MM.1S (cell line): ENCODE data around the gene RHOH.

ENCODE experiments used
- DNase-seq: peaks from one replicate; pipeline ENCODE4 v3.0.0-alpha.2; 2015
- H2AFZ ChIP-seq: fragments of 300-600 bp; sonication (generic); 2 replicates; pipeline ENCODE4 v1.6.0; 2016; ENCODE audit warnings: antibody characterized with exemption, low read length
- H3F3A ChIP-seq: fragments of 300-600 bp; sonication (generic); 2 replicates; pipeline ENCODE4 v1.6.1; 2016; ENCODE audit warnings: mild to moderate bottlenecking, antibody characterized with exemption, low read length, moderate library complexity, mixed read lengths; ENCODE audit not compliant: insufficient read depth
- H3K27ac ChIP-seq: fragments of 300-600 bp; sonication (generic); 2 replicates; pipeline ENCODE4 v1.5.1; 2016; ENCODE audit warnings: mild to moderate bottlenecking, low read length
- H3K27me3 ChIP-seq: fragments of 300-600 bp; sonication (generic); replicated peaks from 2 replicates; pipeline ENCODE4 v1.6.0; 2016; ENCODE audit warnings: low read length; ENCODE audit not compliant: insufficient read depth
- H3K36me3 ChIP-seq: fragments of 300-600 bp; sonication (generic); replicated peaks from 2 replicates; pipeline ENCODE4 v1.6.1; 2016; ENCODE audit warnings: mild to moderate bottlenecking, low read length, mixed read lengths; ENCODE audit not compliant: insufficient read depth
- H3K4me1 ChIP-seq: fragments of 300-600 bp; sonication (generic); 2 replicates; pipeline ENCODE4 v1.6.1; 2016; ENCODE audit warnings: low read length, mixed read lengths
- H3K4me2 ChIP-seq: fragments of 300-600 bp; sonication (generic); 2 replicates; pipeline ENCODE4 v1.6.0; 2016; ENCODE audit warnings: low read depth, low read length
- H3K4me3 ChIP-seq: fragments of 300-600 bp; sonication (generic); 2 replicates; pipeline ENCODE4 v1.5.1; 2016; ENCODE audit warnings: low read length, mixed read lengths
- H3K79me2 ChIP-seq: fragments of 300-600 bp; sonication (generic); 2 replicates; pipeline ENCODE4 v1.6.1; 2016; ENCODE audit warnings: mixed run types, low read length, mixed read lengths
- H3K9ac ChIP-seq: fragments of 300-600 bp; sonication (generic); 2 replicates; pipeline ENCODE4 v1.6.1; 2016; ENCODE audit warnings: low read length, mixed read lengths
- H3K9me2 ChIP-seq: fragments of 300-600 bp; sonication (generic); replicated peaks from 2 replicates; pipeline ENCODE4 v1.6.1; 2016; ENCODE audit warnings: mild to moderate bottlenecking, low read length, mixed read lengths; ENCODE audit not compliant: insufficient read depth
- H3K9me3 ChIP-seq: fragments of 300-600 bp; sonication (generic); replicated peaks from 2 replicates; pipeline ENCODE4 v1.6.1; 2016; ENCODE audit warnings: mild to moderate bottlenecking, low read length, mixed read lengths; ENCODE audit not compliant: insufficient read depth
- H4K20me1 ChIP-seq: fragments of 300-600 bp; sonication (generic); 2 replicates; pipeline ENCODE4 v1.6.1; 2016; ENCODE audit warnings: mild to moderate bottlenecking, low read length, moderate library complexity, mixed read lengths; ENCODE audit not compliant: insufficient read depth
- CTCF ChIP-seq: fragments of 300-600 bp; sonication (generic); IDR thresholded peaks from 2 replicates; pipeline ENCODE4 v1.5.1; 2016; ENCODE audit warnings: antibody characterized with exemption, low read length, mixed read lengths
- EZH2 ChIP-seq: fragments of 300-600 bp; sonication (generic); optimal IDR thresholded peaks from 2 replicates; pipeline ENCODE3; 2017; ENCODE audit warnings: low read depth, mild to moderate bottlenecking, antibody characterized with exemption, low read length, mixed read lengths
- EZH2phosphoT487 ChIP-seq: fragments of 300-600 bp; sonication (generic); IDR thresholded peaks from 2 replicates; pipeline ENCODE4 v1.6.1; 2018; ENCODE audit warnings: antibody characterized with exemption, low read length

Gene RHOH

GRCh38 chr4:40254608-40255392 lies 58.0 kb downstream of the RHOH start:
- Histone ChIP-seq H3K27ac (no peak overlapping the region), H3K79me2 (no peaks in the 10 kb centered on the region), H3K9me3 (no peaks in the 10 kb centered on the region), H3F3A (0 out of 2 replicates have a peak, but pooled peaks cover 5% of the 10 kb centered on the region), H3K9me2 (no peaks in the 10 kb centered on the region), H3K4me3 (no peak overlapping the region), H3K27me3 (no peaks in the 10 kb centered on the region), H3K4me1 (no peaks in the 10 kb centered on the region), H3K9ac (no peak overlapping the region), H3K4me2 (no peak overlapping the region), H2AFZ (no peak overlapping the region), H3K36me3 (no peaks in the 10 kb centered on the region), H4K20me1 (no peaks in the 10 kb centered on the region)
- no peak for TF ChIP-seq CTCF
- TF ChIP-seq EZH2phosphoT487, result no peak
- TF ChIP-seq EZH2, result no peak
- DNase-seq, result no peak

GRCh38 chr4:40255393-40256281 lies 58.8 kb downstream of the RHOH start:
- Histone ChIP-seq H2AFZ (no peak overlapping the region), H3K27ac (no peak overlapping the region), H4K20me1 (no peaks in the 10 kb centered on the region), H3K9me3 (no peaks in the 10 kb centered on the region), H3K79me2 (no peaks in the 10 kb centered on the region), H3K4me2 (no peak overlapping the region), H3K27me3 (no peaks in the 10 kb centered on the region), H3F3A (0 out of 2 replicates have a peak, but pooled peaks cover 5% of the 10 kb centered on the region), H3K4me3 (no peak overlapping the region), H3K36me3 (no peaks in the 10 kb centered on the region), H3K9me2 (no peaks in the 10 kb centered on the region), H3K9ac (no peak overlapping the region), H3K4me1 (no peaks in the 10 kb centered on the region)
- no peak for DNase-seq
- TF ChIP-seq EZH2phosphoT487 (no peak), CTCF (no peak), EZH2 (no peak)

- H4K20me1 ChIP-seq, result no peaks in the 10 kb centered on the region
- 0 out of 2 replicates have a peak, but pooled peaks cover 5% of the 10 kb centered on the region for H3F3A ChIP-seq
- H3K9me2 ChIP-seq, result no peaks in the 10 kb centered on the region
- H3K4me3 ChIP-seq, result no peak overlapping the region
- H3K27ac ChIP-seq, result no peak overlapping the region
- H3K9ac ChIP-seq, result no peak overlapping the region
- no peak overlapping the region for H2AFZ ChIP-seq
- no peak overlapping the region for H3K4me2 ChIP-seq
- no peak for DNase-seq
- H3K9me3 ChIP-seq, result no peaks in the 10 kb centered on the region
- no peaks in the 10 kb centered on the region for H3K79me2 ChIP-seq
- TF ChIP-seq EZH2phosphoT487, result no peak
- no peak for TF ChIP-seq CTCF
- no peak for TF ChIP-seq EZH2
- H3K4me1 ChIP-seq, result no peaks in the 10 kb centered on the region
- no peaks in the 10 kb centered on the region for H3K36me3 ChIP-seq
- no peaks in the 10 kb centered on the region for H3K27me3 ChIP-seq
These were observed 59.5 kb downstream of the RHOH start for GRCh38 chr4:40256329-40256728.
